Measurements from ENCODE around the gene SLC18A3.

The SLC18A3 gene

GRCh38 chr10:49627038-49627437 lies 16.9 kb downstream of the SLC18A3 start:
- no peak overlapping the region for H3K4me3 ChIP-seq (ENCODE audit: low read depth, low read length)
- TF ChIP-seq CTCF (IDR thresholded peaks at IDR 0.05; ENCODE audit: borderline replicate concordance, insufficient read depth, low read depth, low read length): no peak

GRCh38 chr10:49627644-49628247 lies 17.6 kb downstream of the SLC18A3 start:
- H3K4me3 ChIP-seq (ENCODE audit: low read depth, low read length): no peak overlapping the region
- TF ChIP-seq CTCF (IDR thresholded peaks at IDR 0.05; ENCODE audit: borderline replicate concordance, insufficient read depth, low read depth, low read length): no peak

GRCh38 chr10:49628599-49628998 lies 18.5 kb downstream of the SLC18A3 start:
- H3K4me3 ChIP-seq (ENCODE audit: low read depth, low read length): no peak overlapping the region

DNA sequence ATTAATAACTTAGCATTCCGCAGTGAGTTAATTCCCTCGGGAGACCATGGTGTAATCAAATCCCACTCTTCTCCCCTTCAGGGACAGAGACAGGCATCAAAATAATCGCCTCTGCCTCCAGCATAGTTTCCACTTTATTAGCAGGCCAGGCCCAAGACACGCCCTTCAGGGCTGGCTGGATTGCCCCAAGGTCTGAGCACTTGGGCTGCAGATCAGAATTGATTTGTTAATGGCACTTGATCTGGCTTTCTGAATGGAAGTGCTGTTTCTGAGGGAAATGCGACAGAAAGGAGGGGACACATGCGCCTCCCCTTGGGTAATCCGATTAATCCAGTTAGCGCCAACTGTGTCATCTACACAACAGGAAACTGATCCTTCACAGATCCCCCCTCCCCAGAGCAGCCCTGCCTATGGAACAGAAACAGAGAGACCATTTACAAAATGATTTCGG lies 19.3 kb downstream of the SLC18A3 start:
- no peak for TF ChIP-seq CTCF (IDR thresholded peaks at IDR 0.05; ENCODE audit: borderline replicate concordance, insufficient read depth, low read depth, low read length)
- no peak overlapping the region for H3K4me3 ChIP-seq (ENCODE audit: low read depth, low read length)

More at GRCh38 chr10:49628599-49628998, 18.5 kb downstream of the SLC18A3 start:
- TF ChIP-seq CTCF (IDR thresholded peaks at IDR 0.05; ENCODE audit: borderline replicate concordance, insufficient read depth, low read depth, low read length): no peak

GRCh38 chr10:49631975-49632374 lies 21.9 kb downstream of the SLC18A3 start:
- no peak overlapping the region for H3K4me3 ChIP-seq (ENCODE audit: low read depth, low read length)

GRCh38 chr10:49632406-49633317 lies 22.6 kb downstream of the SLC18A3 start:
- H3K4me3 ChIP-seq (ENCODE audit: low read depth, low read length): no peak overlapping the region
- TF ChIP-seq CTCF (IDR thresholded peaks at IDR 0.05; ENCODE audit: borderline replicate concordance, insufficient read depth, low read depth, low read length): no peak

More at GRCh38 chr10:49631975-49632374, 21.9 kb downstream of the SLC18A3 start:
- no peak for TF ChIP-seq CTCF (IDR thresholded peaks at IDR 0.05; ENCODE audit: borderline replicate concordance, insufficient read depth, low read depth, low read length)
